K562 (cell line): ENCODE results near the gene RPTOR. TPM values are rescaled to one million over a fixed set of nuclear protein-coding genes. Genes with fewer than 3 reads are reported as not detected.

Experiments
- CHD4 ChIP-seq: fragments of 200-600 bp; sonication (generic); IDR thresholded peaks from 3 replicates; pipeline ENCODE4 v1.6.1; 2012; ENCODE audit warnings: low read depth, mild to moderate bottlenecking, mixed read lengths, low read length, inconsistent platforms; ENCODE audit not compliant: insufficient read depth, insufficient replicate concordance, poor library complexity, severe bottlenecking
- CTBP1 ChIP-seq: fragments of 450-650 bp; IDR thresholded peaks from 2 replicates; pipeline ENCODE4 v1.6.1; 2016; ENCODE audit warnings: borderline replicate concordance
- CXXC5 ChIP-seq: fragments of 250-450 bp; sonication (Bioruptor Pico); IDR thresholded peaks from 2 replicates; pipeline ENCODE4 v1.8.0; 2022; ENCODE audit warnings: inconsistent platforms, mild to moderate bottlenecking, moderate library complexity
- ESRRB ChIP-seq: fragments of 250-450 bp; sonication (Bioruptor Pico); IDR thresholded peaks from 2 replicates; pipeline ENCODE4 v1.5.0; 2020; ENCODE audit warnings: mild to moderate bottlenecking, moderate library complexity, borderline replicate concordance
- JUND ChIP-seq, 2 experiments: IDR thresholded peaks; 2 replicates in 1 of 2; 3 replicates in 1 of 2; pipeline ENCODE4 v1.6.1; 2011; ENCODE audit warnings: borderline replicate concordance in 2 of 2, low read depth in 2 of 2, low read length in 2 of 2, improper control_type of control experiment in 1 of 2, missing biosample characterization in 1 of 2, missing genetic modification characterization in 1 of 2, missing genetic modification reagents in 1 of 2
- MED1 ChIP-seq: sonication (generic); formaldehyde crosslinking; IDR thresholded peaks from 2 replicates; pipeline ENCODE4 v1.8.1; 2023; ENCODE audit warnings: missing genetic modification reagents, borderline replicate concordance
- NCOR1 ChIP-seq: fragments of 450-650 bp; IDR thresholded peaks from 2 replicates; pipeline ENCODE4 v1.6.1; 2016; ENCODE audit warnings: mild to moderate bottlenecking, moderate library complexity
- NFYB ChIP-seq: IDR thresholded peaks from 2 replicates; pipeline ENCODE4 v1.6.1; 2011; ENCODE audit warnings: mild to moderate bottlenecking, moderate library complexity; ENCODE audit not compliant: insufficient read length; ENCODE audit errors: extremely low read depth
- NR2C1 ChIP-seq, 2 experiments: fragments of 450-650 bp; IDR thresholded peaks; 2 replicates each; pipeline ENCODE4 v1.6.1; 2017; ENCODE audit warnings: mild to moderate bottlenecking in 2 of 2, antibody characterized with exemption in 1 of 2, inconsistent platforms in 1 of 2, missing compliant biosample characterization in 1 of 2, missing genetic modification characterization in 1 of 2
- NR3C1 ChIP-seq: sonication (generic); formaldehyde crosslinking; IDR thresholded peaks from 2 replicates; pipeline ENCODE4 v1.8.1; 2022; ENCODE audit warnings: missing genetic modification reagents
- PCBP2 ChIP-seq: fragments of 200-400 bp; formaldehyde crosslinking; IDR thresholded peaks from 2 replicates; pipeline ENCODE4 v1.6.1; 2018; ENCODE audit warnings: low read length, low read depth, mild to moderate bottlenecking, moderate library complexity; ENCODE audit not compliant: poor library complexity, severe bottlenecking
- PHF21A ChIP-seq: fragments of 450-650 bp; IDR thresholded peaks from 2 replicates; pipeline ENCODE4 v1.6.1; 2017; ENCODE audit warnings: low read depth, borderline replicate concordance
- TAF1 ChIP-seq: IDR thresholded peaks from 2 replicates; pipeline ENCODE4 v1.6.1; 2011; ENCODE audit warnings: mild to moderate bottlenecking, low read length, moderate library complexity; ENCODE audit not compliant: insufficient read depth, control insufficient read depth, severe bottlenecking; ENCODE audit errors: extremely low read depth
- TEAD4 ChIP-seq, 2 experiments: sonication (generic) in 1 of 2; formaldehyde crosslinking in 1 of 2; IDR thresholded peaks; 2 replicates each; pipeline versions ENCODE4 v1.6.1 to v1.8.0; 2012 to 2022; ENCODE audit warnings: borderline replicate concordance in 1 of 2, inconsistent platforms in 1 of 2, low read length in 1 of 2, mild to moderate bottlenecking in 1 of 2, missing genetic modification reagents in 1 of 2
- ZBTB11 ChIP-seq, 3 experiments: fragments of 200-800 bp in 1 of 3; fragments of 250-450 bp in 1 of 3; fragments of 450-650 bp in 1 of 3; sonication (Bioruptor Pico) in 1 of 3; sonication (Bioruptor generic) in 1 of 3; formaldehyde crosslinking in 1 of 3; IDR thresholded peaks; 2 replicates each; pipeline versions ENCODE4 v1.6.1 to v1.8.0; 2016 to 2022; ENCODE audit warnings: mild to moderate bottlenecking in 2 of 3, missing genetic modification characterization in 2 of 3, missing compliant biosample characterization in 1 of 3, moderate library complexity in 1 of 3
- ZMIZ1 ChIP-seq, 2 experiments: fragments of 150-350 bp in 1 of 2; IDR thresholded peaks; 2 replicates each; pipeline ENCODE4 v1.6.1; 2012 to 2016; ENCODE audit warnings: low read depth in 2 of 2, low read length in 2 of 2, mild to moderate bottlenecking in 1 of 2, moderate library complexity in 1 of 2
- ZNF766 ChIP-seq: fragments of 200-800 bp; sonication (Bioruptor generic); conservative IDR thresholded peaks from 2 replicates; pipeline ENCODE4 v1.6.1; 2016; ENCODE audit warnings: missing genetic modification characterization, missing compliant biosample characterization
- polyA plus RNA-seq, 8 experiments: library from polyadenylated mRNA; depleted of rRNA in 4 of 8; stranded (reverse) in 5 of 8; unstranded in 3 of 8; fragments of >200 nt; fragmentation: Nextera tagmentation in 2 of 8; fragmentation: Illumina TruSeq in 1 of 8; extraction: Ambion mirVana in 2 of 8; extraction: Trizol in 1 of 8; gene quantifications; 2 replicates each; pipeline versions ENCODE4 v1.2.1 to v1.2.3, GENCODE V29; 2011 to 2014; ENCODE audit warnings: inconsistent platforms in 1 of 8, missing spikeins in 1 of 8
- total RNA-seq, 7 experiments: library from RNA; depleted of rRNA in 6 of 7; stranded (reverse); fragments of >200 nt in 6 of 7; fragmentation: Illumina TruSeq in 2 of 7; extraction: Trizol in 2 of 7; gene quantifications; 2 replicates each; pipeline versions ENCODE4 v1.2.1 to v1.2.3, GENCODE V29; 2011 to 2021; ENCODE audit warnings: low replicate concordance in 1 of 7

Gene RPTOR
- total and polyA plus RNA-seq, 9 of the 15 experiments (the other 6 are each of a cell fraction or from before 2014, with no cell fraction given) = 0.24 to 54.1 (median 10.2) TPM

- TF ChIP-seq CXXC5 (CRISPR knock-in tag) (peak; percentile 92), NFYB (no peak), PHF21A (0 out of 2 replicates have a peak, but pooled peaks have one; percentile 11), TAF1 (peak; percentile 19), MED1 (no peak), CHD4 (no peak), NR3C1 (no peak), CTBP1 (peak; percentile 98), ZBTB11 (CRISPR knock-in tag; IDR thresholded peaks at IDR 0.05) (peak in 1 of 3 experiments; percentile 61; a peak in 2 of 6 replicates), NCOR1 (peak; percentile 88), TEAD4 (IDR thresholded peaks at IDR 0.05; ENCODE audit: low read length) (peak; percentile 96), TEAD4 (CRISPR knock-in tag; IDR thresholded peaks at IDR 0.05; ENCODE audit: borderline replicate concordance) (no peak), JUND (IDR thresholded peaks at IDR 0.05; ENCODE audit: borderline replicate concordance, low read depth, low read length) (peak; percentile 70), JUND (tag; IDR thresholded peaks at IDR 0.05; ENCODE audit: borderline replicate concordance, low read depth, low read length) (peak; percentile 56; the same call in 1 of the 3 replicates), ZNF766 (peak; percentile 83; the same call in 1 of the 2 replicates), ZMIZ1 (IDR thresholded peaks at IDR 0.05; ENCODE audit: low read depth in 2 of 2, low read length in 2 of 2) (peak in 1 of 2 experiments; percentile 76; a peak in 1 of 4 replicates), NR2C1 (IDR thresholded peaks at IDR 0.05) (no peak), NR2C1 (tag; IDR thresholded peaks at IDR 0.05) (peak; percentile 43; the same call in 1 of the 2 replicates), PCBP2 (no peak), ESRRB (CRISPR knock-in tag) (no peak)
Observed at GRCh38 chr17:80689129-80689619, 144.5 kb downstream of the RPTOR start (continued).
